OCI-LY7 (cell line): ENCODE measurements around the gene UGT1A10. TPM values are rescaled to one million over a fixed set of nuclear protein-coding genes. Genes with fewer than 3 reads are reported as not detected.

Experiments used
- BruUV-seq: library from RNA; stranded (reverse); fragments of 400-500 nt; replicated peaks from 2 replicates; lab custom pipeline; 2021; lab: Mats Ljungman, UMichigan
- CTCF ChIA-PET: fragments of 300-600 bp; sonication (Branson Sonifier 250); formaldehyde crosslinking; loops from one replicate; lab custom pipeline; 2022; ENCODE audit warnings: antibody characterized with exemption; ENCODE audit not compliant: unreplicated experiment; lab: Charles Lee
- POLR2A ChIA-PET: fragments of 300-600 bp; sonication (Branson Sonifier 250); formaldehyde crosslinking; loops from one replicate; lab custom pipeline; 2022; ENCODE audit warnings: antibody characterized with exemption; lab: Charles Lee
- DNase-seq: peaks from one replicate; pipeline ENCODE4 v3.0.0-alpha.2; 2015; ENCODE audit warnings: low spot score
- H2AFZ ChIP-seq: fragments of 200-600 bp; sonication (generic), shearing (Covaris generic); 2 replicates; pipeline ENCODE4 v1.6.1; 2014; ENCODE audit warnings: mild to moderate bottlenecking, antibody characterized with exemption, low read length, moderate library complexity
- H3K27ac ChIP-seq: fragments of 200-600 bp; sonication (generic); 2 replicates; pipeline ENCODE4 v1.5.1; 2014; ENCODE audit warnings: mixed run types, low read depth, mild to moderate bottlenecking, moderate library complexity, low read length, inconsistent platforms; ENCODE audit not compliant: poor library complexity, severe bottlenecking
- H3K36me3 ChIP-seq: fragments of 200-600 bp; sonication (generic); 2 replicates; pipeline ENCODE4 v1.6.1; 2014; ENCODE audit warnings: mild to moderate bottlenecking, antibody characterized with exemption, low read length, moderate library complexity, mixed read lengths; ENCODE audit not compliant: insufficient read depth
- H3K4me1 ChIP-seq: fragments of 200-600 bp; sonication (generic); 2 replicates; pipeline ENCODE4 v1.5.1; 2014; ENCODE audit warnings: mild to moderate bottlenecking, low read length; ENCODE audit not compliant: insufficient read depth, poor library complexity, severe bottlenecking
- H3K4me2 ChIP-seq: fragments of 200-600 bp; sonication (generic); 2 replicates; pipeline ENCODE4 v1.6.1; 2014; ENCODE audit warnings: mild to moderate bottlenecking, low read length
- H3K4me3 ChIP-seq: fragments of 200-600 bp; sonication (generic); 2 replicates; pipeline ENCODE4 v1.5.1; 2014; ENCODE audit warnings: mild to moderate bottlenecking, low read depth, low read length; ENCODE audit not compliant: poor library complexity, severe bottlenecking
- H3K79me2 ChIP-seq: fragments of 200-600 bp; sonication (generic); 2 replicates; pipeline ENCODE4 v1.6.1; 2016; ENCODE audit warnings: low read depth, mild to moderate bottlenecking, low read length, moderate library complexity, mixed read lengths; ENCODE audit not compliant: insufficient read depth
- H3K9me2 ChIP-seq: fragments of 200-600 bp; sonication (generic); 2 replicates; pipeline ENCODE4 v1.6.1; 2016; ENCODE audit warnings: mild to moderate bottlenecking, low read length, mixed read lengths; ENCODE audit not compliant: insufficient read depth
- H3K9me3 ChIP-seq: fragments of 200-600 bp; sonication (generic); 2 replicates; pipeline ENCODE4 v1.6.1; 2014; ENCODE audit warnings: mild to moderate bottlenecking, mixed run types, low read length, mixed read lengths
- H4K20me1 ChIP-seq: fragments of 200-600 bp; sonication (generic); 2 replicates; pipeline ENCODE4 v1.6.1; 2014; ENCODE audit warnings: mild to moderate bottlenecking, antibody characterized with exemption, low read length, moderate library complexity, mixed read lengths; ENCODE audit not compliant: insufficient read depth
- EZH2phosphoT487 ChIP-seq: fragments of 200-600 bp; sonication (generic); IDR thresholded peaks from 2 replicates; pipeline ENCODE4 v1.6.1; 2018; ENCODE audit warnings: low read depth, borderline replicate concordance, mild to moderate bottlenecking, mixed run types, antibody characterized with exemption, low read length, moderate library complexity, mixed read lengths
- intact Hi-C: fragments of 100-400 bp; cut with micrococcal nuclease; formaldehyde crosslinking; loops from one replicate; pipeline ENCODE4 v1.10.0; 2022; ENCODE audit not compliant: unreplicated experiment
- total RNA-seq, 2 experiments: library from RNA; depleted of rRNA in 1 of 2; stranded (reverse); fragments of >200 nt in 1 of 2; shearing (Covaris generic) in 1 of 2; gene quantifications; 2 replicates each; pipeline ENCODE4 v1.2.3, GENCODE V29; 2014 to 2022
- TF ChIP-seq, protein P1 (sequence below): fragments of 200-600 bp; sonication (generic); conservative IDR thresholded peaks from 2 replicates; pipeline ENCODE4 v1.5.1; 2014; ENCODE audit warnings: mild to moderate bottlenecking, antibody characterized with exemption, low read length, moderate library complexity, mixed read lengths

UGT1A10 gene
- total RNA-seq, 2 experiments from 2014 or later: not detected

- no peaks in the 10 kb centered on the region for H3K9me3 ChIP-seq
- no peaks in the 10 kb centered on the region for H3K79me2 ChIP-seq
- no peaks in the 10 kb centered on the region for H3K36me3 ChIP-seq
- H3K4me1 ChIP-seq: no peaks in the 10 kb centered on the region
- H2AFZ ChIP-seq: no peak overlapping the region
- CTCF ChIA-PET: no interaction called here
- intact Hi-C loops: no loop called here
- H3K9me2 ChIP-seq: no peaks in the 10 kb centered on the region
- no TSS peak for BruUV-seq
- no peak for DNase-seq
- H3K27ac ChIP-seq: no peak overlapping the region
- no peaks in the 10 kb centered on the region for H4K20me1 ChIP-seq
- no peak for TF ChIP-seq EZH2phosphoT487
- TF ChIP-seq, protein P1, sequence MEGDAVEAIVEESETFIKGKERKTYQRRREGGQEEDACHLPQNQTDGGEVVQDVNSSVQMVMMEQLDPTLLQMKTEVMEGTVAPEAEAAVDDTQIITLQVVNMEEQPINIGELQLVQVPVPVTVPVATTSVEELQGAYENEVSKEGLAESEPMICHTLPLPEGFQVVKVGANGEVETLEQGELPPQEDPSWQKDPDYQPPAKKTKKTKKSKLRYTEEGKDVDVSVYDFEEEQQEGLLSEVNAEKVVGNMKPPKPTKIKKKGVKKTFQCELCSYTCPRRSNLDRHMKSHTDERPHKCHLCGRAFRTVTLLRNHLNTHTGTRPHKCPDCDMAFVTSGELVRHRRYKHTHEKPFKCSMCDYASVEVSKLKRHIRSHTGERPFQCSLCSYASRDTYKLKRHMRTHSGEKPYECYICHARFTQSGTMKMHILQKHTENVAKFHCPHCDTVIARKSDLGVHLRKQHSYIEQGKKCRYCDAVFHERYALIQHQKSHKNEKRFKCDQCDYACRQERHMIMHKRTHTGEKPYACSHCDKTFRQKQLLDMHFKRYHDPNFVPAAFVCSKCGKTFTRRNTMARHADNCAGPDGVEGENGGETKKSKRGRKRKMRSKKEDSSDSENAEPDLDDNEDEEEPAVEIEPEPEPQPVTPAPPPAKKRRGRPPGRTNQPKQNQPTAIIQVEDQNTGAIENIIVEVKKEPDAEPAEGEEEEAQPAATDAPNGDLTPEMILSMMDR: no peak
- H3K4me2 ChIP-seq: no peak overlapping the region
- H3K4me3 ChIP-seq: no peak overlapping the region
- POLR2A ChIA-PET: no interaction called here
Measured at GRCh38 chr2:233811732-233812131, 175.5 kb downstream of the UGT1A10 start.

DNA sequence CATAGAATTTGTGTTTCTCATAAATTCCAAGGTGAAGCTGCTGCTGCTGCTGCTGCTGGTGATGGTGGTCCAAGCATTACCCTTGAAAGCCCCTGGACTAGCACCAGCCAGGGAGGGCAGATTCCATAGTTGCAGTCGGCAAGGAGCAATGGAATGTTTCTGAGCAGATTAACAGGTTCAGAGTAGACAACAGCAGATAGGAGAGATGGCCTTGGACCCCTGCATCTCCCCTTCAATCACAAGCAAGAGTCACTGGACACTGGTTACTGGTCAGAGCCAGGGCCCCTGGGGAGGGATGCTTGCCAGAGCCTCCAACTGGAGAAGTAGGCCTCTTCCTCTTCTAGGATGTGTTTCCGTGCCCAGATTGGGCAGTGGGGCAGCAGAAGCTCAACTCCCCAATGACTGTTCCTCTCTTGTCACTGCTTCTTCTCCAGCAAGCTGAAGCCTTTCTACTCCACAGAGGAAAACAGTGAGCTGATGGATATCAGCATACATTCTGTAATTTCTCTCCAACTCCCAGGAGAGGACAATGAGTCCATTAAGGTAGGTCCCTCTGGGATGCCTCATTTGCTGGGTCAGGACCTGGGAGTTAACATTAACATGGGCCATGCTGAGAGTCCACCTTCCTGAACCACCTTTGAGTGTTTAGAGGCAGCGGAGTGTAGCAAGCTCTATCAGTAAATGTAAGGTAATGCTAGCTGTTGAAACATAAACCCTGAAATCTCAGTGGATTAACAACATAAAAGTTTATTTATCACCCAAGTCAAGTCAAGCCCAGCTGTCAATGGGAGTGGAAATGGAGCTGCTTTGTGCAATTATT lies 177.2 kb downstream of the UGT1A10 start:
- Histone ChIP-seq H3K79me2 (no peaks in the 10 kb centered on the region), H3K9me3 (no peaks in the 10 kb centered on the region), H3K4me1 (no peaks in the 10 kb centered on the region), H3K27ac (no peak overlapping the region), H3K36me3 (no peaks in the 10 kb centered on the region), H4K20me1 (no peaks in the 10 kb centered on the region), H3K9me2 (no peaks in the 10 kb centered on the region), H2AFZ (no peak overlapping the region), H3K4me2 (no peak overlapping the region), H3K4me3 (no peak overlapping the region)
- ChIA-PET CTCF (interaction anchor here (0.6 kb wide), 1 partner anchor 530 kb away, joined by 3 read pairs; no protein-coding TSS in a partner anchor), POLR2A (interaction anchor here (0.5 kb wide), 1 partner anchor 14 kb away, joined by 3 read pairs; no protein-coding TSS in a partner anchor)
- no peak for DNase-seq
- BruUV-seq: no TSS peak
- TF ChIP-seq, protein P1: no peak
- no peak for TF ChIP-seq EZH2phosphoT487
- intact Hi-C loops: no loop called here

- no peaks in the 10 kb centered on the region for H3K9me2 ChIP-seq
- no peaks in the 10 kb centered on the region for H4K20me1 ChIP-seq
- no peaks in the 10 kb centered on the region for H3K9me3 ChIP-seq
- BruUV-seq: no TSS peak
- CTCF ChIA-PET: no interaction called here
- TF ChIP-seq, protein P1: no peak
- TF ChIP-seq EZH2phosphoT487: no peak
- DNase-seq: no peak
- no peak overlapping the region for H3K4me3 ChIP-seq
- no peaks in the 10 kb centered on the region for H3K79me2 ChIP-seq
- POLR2A ChIA-PET: no interaction called here
- no peak overlapping the region for H2AFZ ChIP-seq
- no peak overlapping the region for H3K27ac ChIP-seq
- no peaks in the 10 kb centered on the region for H3K36me3 ChIP-seq
- H3K4me1 ChIP-seq: no peaks in the 10 kb centered on the region
- intact Hi-C loops: no loop called here
- no peak overlapping the region for H3K4me2 ChIP-seq
Measured at GRCh38 chr2:233814056-233814835, 178.0 kb downstream of the UGT1A10 start.
